Right cardiac atrium (tissue), 5 donors: ENCODE data around the gene EPS15. TPM values are rescaled to one million over a fixed set of nuclear protein-coding genes. Genes with fewer than 3 reads are reported as not detected.
A peak's percentile ranks its signal among the peaks of the same experiment; 100 is the strongest.

ENCODE experiments used
- ATAC-seq, 2 donors: fragments of 200-7000 bp; cut with Tn5 transposase; one replicate each; pipeline versions ENCODE4 v1.8.0 to v1.9.1; 2020; ENCODE audit warnings: moderate library complexity in 2 of 2, mild to moderate bottlenecking in 1 of 2
- DNase-seq, 3 donors: peaks; one replicate each; pipeline ENCODE4 v3.0.0-alpha.2; 2020
- H3K27ac ChIP-seq: one replicate; pipeline ENCODE4 v1.5.1; 2013; ENCODE audit warnings: mild to moderate bottlenecking, low read length, control low read depth, moderate library complexity
- H3K27me3 ChIP-seq: one replicate; pipeline ENCODE4 v1.6.1; 2013; ENCODE audit not compliant: control insufficient read depth, insufficient read depth
- H3K4me1 ChIP-seq: one replicate; pipeline ENCODE4 v1.6.1; 2013; ENCODE audit warnings: low read length; ENCODE audit not compliant: control insufficient read depth, insufficient read depth
- H3K4me3 ChIP-seq: one replicate; pipeline ENCODE4 v1.5.1; 2013; ENCODE audit warnings: low read length, control low read depth
- H3K9me3 ChIP-seq: one replicate; pipeline ENCODE4 v1.6.1; 2013; ENCODE audit warnings: low read length; ENCODE audit not compliant: control insufficient read depth
- WGBS: extraction: QIAGEN DNeasy Blood & Tissue Kit; methylation state at CpG from one replicate; pipeline ENCODE4 v1.1.7; 2013; 5-methylcytosine and 5-hydroxymethylcytosine counted together
- intact Hi-C, 4 donors: fragments of 100-400 bp; cut with DNase I; formaldehyde crosslinking; loops; one replicate each; pipeline versions ENCODE4 v1.11.0 to v1.14.0; 2022 to 2023
- polyA plus RNA-seq: library from polyadenylated mRNA; stranded (reverse); fragments of 200-250 nt; gene quantifications from one replicate; pipeline ENCODE4 v1.2.3, GENCODE V29; 2013
- total RNA-seq, 4 donors: library from RNA; stranded (reverse); fragmentation: NEBNext Ultra II Directional; extraction: Animal tissue kit (Norgen Biotek cat#: 25700); gene quantifications; one replicate each; pipeline ENCODE4 v1.2.1, GENCODE V29; 2021
- donor health status: healthy with polysubstance abuse.
- donor health status: DM: no; HTN: yes; CAD: no.
- donor health status: DM: no; HTN: no; CAD: no.
- donor health status: DM: no; HTN: yes; CAD: no; lungs with severe emphysema.
- donor health status: DM: yes; HTN: yes; CAD: no.

Gene EPS15
- total and polyA plus RNA-seq, 5 donors: 26.0 to 87.5 (median 74.4) TPM

DNA sequence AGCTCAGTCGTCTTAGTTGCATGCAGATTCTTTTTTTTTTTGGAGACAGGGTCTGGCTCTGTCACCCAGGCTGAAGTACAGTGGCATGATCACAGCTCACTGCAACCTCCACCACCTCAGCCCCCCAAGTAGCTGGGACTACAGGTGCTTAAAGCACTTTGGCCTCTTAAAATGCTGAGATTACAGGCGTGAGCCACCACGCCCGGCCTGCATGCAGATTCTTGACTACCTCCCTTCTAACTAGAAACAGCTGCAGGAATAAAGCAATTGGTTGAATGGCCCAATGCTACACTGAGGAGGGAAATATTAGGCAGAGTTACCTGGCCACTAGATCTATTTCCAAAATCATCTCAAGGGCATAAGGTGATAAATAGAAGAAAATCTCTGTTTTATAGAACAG lies 159.2 kb downstream of the EPS15 start:
- intact Hi-C loops: no loop called here
- Histone ChIP-seq H3K9me3 (no peaks in the 10 kb centered on the region), H3K4me3 (no peak overlapping the region), H3K27ac (no peak overlapping the region), H3K27me3 (no peaks in the 10 kb centered on the region), H3K4me1 (no peaks in the 10 kb centered on the region)
- ATAC-seq (no peak), DNase-seq (no peak)
- 90% methylated on average over 4 of the region's 4 CpGs for WGBS

DNA sequence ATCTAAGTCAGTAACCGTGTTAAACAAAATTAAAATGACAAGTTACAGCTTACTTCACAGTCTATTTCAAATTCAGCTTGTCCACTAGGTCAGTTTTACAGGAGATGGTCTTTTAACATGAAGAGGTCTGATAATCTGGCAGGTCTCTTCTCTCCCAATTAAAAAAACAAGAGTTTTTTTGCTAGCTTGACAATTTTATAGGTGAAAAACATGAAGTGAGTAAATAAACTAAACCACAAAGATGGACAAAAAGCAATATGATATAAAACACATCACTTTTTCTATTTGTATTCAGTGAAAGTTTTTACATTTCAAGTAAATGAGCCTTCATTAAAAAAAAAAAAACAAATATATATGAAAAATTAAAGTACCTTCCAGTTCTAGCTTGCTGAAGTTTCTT lies 163.7 kb downstream of the EPS15 start:
- Histone ChIP-seq H3K9me3 (no peaks in the 10 kb centered on the region), H3K27me3 (no peaks in the 10 kb centered on the region), H3K4me1 (no peaks in the 10 kb centered on the region), H3K27ac (no peak overlapping the region), H3K4me3 (no peak overlapping the region)
- intact Hi-C loops: no loop called here
- ATAC-seq (no peak), DNase-seq (no peak)
- WGBS: 90% methylated on average over 1 of the region's 1 CpG

DNA sequence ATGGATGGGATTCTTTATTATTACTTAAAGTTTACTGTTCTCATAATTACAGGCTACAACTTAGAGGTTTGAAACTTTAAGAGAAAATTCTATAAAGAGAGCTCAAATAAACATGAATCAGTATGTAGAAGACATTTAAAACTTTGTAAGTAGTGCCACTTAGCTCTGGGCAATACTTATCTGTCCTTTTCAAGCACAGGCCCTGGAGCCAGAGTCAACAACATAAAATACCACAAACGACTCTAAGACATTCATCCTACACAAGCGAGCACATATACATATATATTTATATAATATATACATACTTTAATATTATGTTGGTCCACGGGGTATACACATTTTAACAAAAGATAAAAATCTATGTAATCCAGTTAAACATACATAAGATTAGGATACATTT lies 164.7 kb downstream of the EPS15 start:
- intact Hi-C loops: no loop called here
- H3K9me3 ChIP-seq: no peaks in the 10 kb centered on the region
- H3K27ac ChIP-seq: no peak overlapping the region
- 82% methylated on average over 3 of the region's 3 CpGs for WGBS
- no peaks in the 10 kb centered on the region for H3K4me1 ChIP-seq
- no peak for ATAC-seq
- no peak for DNase-seq
- H3K27me3 ChIP-seq: no peaks in the 10 kb centered on the region
- H3K4me3 ChIP-seq: no peak overlapping the region

DNA sequence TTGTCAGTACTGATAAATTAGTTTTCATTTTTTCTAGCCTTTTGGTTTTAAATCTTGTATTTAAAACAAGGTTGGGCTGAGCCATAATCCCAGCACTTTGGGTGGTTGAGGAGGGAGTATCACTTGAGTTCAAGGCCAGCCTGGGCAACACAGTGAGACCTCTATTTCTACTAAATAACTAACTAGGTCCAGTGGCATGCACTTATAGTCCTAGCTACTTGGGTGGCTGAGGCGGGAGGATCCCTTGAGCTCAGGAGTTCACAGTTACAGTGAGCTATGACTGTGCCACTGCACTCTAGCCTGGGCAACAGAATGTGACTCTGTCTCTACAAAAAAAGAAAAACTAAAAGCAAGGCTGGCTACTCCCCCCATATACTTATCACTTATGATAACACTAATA lies 167.2 kb downstream of the EPS15 start:
- ATAC-seq (no peak), DNase-seq (no peak)
- Histone ChIP-seq H3K27ac (no peak overlapping the region), H3K27me3 (no peaks in the 10 kb centered on the region), H3K4me3 (no peak overlapping the region), H3K9me3 (no peaks in the 10 kb centered on the region), H3K4me1 (no peaks in the 10 kb centered on the region)
- 98% methylated on average over 1 of the region's 1 CpG for WGBS
- intact Hi-C loops: no loop called here

DNA sequence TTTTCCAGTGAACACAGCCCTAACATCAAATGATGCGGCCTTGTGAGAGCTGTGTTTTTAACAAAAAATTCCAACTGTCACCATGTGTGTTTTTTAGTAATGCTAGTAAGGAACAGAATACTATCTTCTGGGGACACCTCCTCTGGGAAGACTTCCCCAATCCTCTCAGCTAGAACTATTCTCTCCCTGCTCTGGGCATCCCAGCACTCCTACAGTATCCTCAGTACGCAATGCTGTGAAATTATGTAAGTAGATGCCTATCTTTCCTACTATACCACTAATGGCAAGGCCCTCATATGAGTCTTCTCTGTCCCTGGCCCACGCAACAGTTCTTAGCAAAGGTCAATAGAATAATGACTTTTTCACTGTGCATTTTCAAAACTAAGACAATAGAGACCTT lies 169.2 kb downstream of the EPS15 start:
- no peaks in the 10 kb centered on the region for H3K27me3 ChIP-seq
- H3K27ac ChIP-seq: no peak overlapping the region
- intact Hi-C loops: no loop called here

DNA sequence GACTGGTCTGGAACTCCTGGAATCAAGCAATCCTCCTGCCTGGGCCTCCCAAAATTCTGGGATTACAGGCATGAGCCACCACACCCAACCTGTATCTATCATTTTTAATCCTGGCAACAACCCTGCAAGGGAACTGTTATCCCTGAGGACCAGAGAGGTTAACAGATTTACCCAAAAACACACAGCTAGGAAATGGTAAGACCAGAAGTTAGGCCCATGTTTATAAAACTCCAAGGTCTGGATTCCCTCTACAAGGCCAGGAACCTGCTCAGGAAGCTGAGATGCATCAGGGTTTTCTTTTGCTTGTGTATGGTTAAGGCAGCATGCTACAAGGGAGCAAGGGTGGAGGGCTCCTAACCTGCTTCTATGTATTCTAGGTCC lies 170.9 kb downstream of the EPS15 start:
- no peak overlapping the region for H3K4me3 ChIP-seq
- no peak overlapping the region for H3K27ac ChIP-seq
- no peaks in the 10 kb centered on the region for H3K27me3 ChIP-seq
- ATAC-seq (no peak), DNase-seq (no peak)
- H3K9me3 ChIP-seq: no peaks in the 10 kb centered on the region
- H3K4me1 ChIP-seq: no peaks in the 10 kb centered on the region
- intact Hi-C loops: no loop called here

More for the DNA sequence above, 169.2 kb downstream of the EPS15 start:
- H3K9me3 ChIP-seq: no peaks in the 10 kb centered on the region
- no peaks in the 10 kb centered on the region for H3K4me1 ChIP-seq
- no peak overlapping the region for H3K4me3 ChIP-seq
- 97% methylated on average over 3 of the region's 3 CpGs for WGBS
- DNase-seq (no peak), ATAC-seq (no peak)

DNA sequence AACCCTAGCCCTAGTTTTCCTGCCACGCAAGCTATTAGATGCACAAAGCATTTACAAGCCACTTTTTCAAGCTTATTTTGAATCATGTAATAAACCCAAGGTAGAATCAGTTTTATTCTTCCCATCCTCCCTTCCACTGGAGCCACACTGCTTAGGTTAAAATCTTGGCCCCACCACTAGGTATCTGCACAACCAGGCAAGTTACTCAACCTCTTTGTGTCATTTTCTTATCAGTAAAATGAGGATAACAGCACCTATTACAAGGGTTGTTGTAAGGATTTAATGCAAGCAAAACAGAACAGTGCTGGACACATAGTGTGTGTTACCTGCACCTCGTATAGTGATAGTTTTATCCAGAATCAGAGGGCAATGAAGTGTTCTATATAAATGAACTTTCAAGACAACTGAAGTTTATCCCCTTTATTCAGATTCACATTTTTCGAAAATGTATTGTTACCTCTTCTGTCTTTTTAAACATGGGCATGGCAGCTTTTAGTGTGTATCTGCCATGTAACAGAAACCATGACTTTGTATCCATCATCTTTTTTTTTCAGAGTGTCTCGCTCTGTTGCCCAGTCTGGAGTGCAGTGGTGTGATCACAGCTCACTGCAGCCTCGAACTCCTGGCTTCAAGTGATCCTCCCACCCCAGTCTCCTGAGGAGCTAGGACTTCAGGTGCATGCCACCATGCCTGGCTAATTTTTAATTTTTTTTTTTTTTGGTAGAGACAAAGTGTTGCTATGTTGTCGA lies 171.5 kb downstream of the EPS15 start:
- intact Hi-C loops: no loop called here
- 87% methylated on average over 6 of the region's 6 CpGs for whole genome bisulfite sequencing
- H3K9me3 ChIP-seq: no peaks in the 10 kb centered on the region
- H3K4me1 ChIP-seq: no peaks in the 10 kb centered on the region
- H3K4me3 ChIP-seq: no peak overlapping the region
- ATAC-seq (no peak), DNase-seq (no peak)
- H3K27ac ChIP-seq: no peak overlapping the region
- H3K27me3 ChIP-seq: no peaks in the 10 kb centered on the region

DNA sequence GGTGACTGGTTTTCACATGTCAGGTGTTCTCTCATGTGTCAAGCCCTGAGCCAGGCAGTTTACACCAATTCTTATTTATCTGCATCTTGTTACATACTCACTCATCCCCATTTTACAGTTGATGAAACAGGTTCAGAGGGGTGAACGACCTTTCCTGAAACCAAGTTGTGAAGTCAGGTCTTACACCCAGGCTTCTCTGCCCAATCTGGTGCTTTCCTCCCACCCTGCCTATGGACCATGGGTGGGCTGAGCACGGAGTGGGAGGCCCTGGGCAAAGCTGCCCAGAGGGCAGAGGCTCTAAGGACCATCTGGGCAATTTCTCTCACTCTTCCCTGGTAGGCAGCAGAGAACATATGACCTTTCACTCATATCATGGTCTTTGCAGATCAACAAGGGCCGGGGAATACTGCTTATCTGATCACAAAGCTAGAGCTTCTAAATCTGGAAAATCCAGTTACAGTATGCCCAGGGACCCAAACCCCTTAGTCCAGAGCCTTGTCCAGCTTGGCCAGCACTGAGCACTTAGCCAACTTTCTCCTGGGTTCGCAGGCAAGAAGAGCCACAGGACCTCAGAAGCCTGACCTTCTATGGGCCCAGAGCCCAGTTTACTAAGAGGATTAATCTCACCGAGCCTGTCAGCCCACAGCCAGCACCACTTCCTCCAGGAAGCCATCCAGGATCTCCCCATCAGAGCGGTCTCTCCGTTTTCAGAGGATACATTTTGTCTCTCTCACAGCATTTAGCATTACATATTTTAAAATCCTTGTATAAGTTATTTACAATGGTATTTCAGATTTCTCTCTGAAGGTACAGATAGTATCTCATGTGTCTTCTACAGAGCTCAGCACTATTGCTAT lies 172.8 kb downstream of the EPS15 start:
- no peak overlapping the region for H3K4me3 ChIP-seq
- intact Hi-C loops: no loop called here
- H3K27ac ChIP-seq: no peak overlapping the region
- WGBS: 56% methylated on average over 7 of the region's 7 CpGs
- H3K4me1 ChIP-seq: no peaks in the 10 kb centered on the region
- DNase-seq (no peak), ATAC-seq (no peak)
- no peaks in the 10 kb centered on the region for H3K9me3 ChIP-seq
- H3K27me3 ChIP-seq: no peaks in the 10 kb centered on the region

DNA sequence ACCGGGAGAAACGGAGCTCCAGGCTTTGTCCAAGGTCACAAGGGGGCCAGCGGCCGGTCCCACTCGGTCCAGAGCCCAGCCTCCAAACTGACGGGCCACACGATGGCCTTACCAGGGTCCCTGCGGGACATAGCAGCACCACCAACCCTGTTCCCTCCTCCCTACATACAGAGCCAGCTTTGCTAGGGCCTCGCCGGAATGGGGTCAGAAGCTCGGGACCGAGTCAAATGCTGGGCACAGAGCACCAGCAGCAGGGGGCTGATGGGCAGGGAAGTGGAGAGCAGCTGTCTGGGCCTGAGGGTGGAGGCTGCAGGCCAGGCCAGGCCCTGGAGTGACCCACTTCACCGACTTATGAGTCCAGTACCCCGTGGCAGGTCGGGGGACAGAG lies 173.8 kb downstream of the EPS15 start:
- WGBS: 39% methylated on average over 15 of the region's 15 CpGs
- Histone ChIP-seq H3K27me3 (no peaks in the 10 kb centered on the region), H3K9me3 (no peaks in the 10 kb centered on the region)

DNA sequence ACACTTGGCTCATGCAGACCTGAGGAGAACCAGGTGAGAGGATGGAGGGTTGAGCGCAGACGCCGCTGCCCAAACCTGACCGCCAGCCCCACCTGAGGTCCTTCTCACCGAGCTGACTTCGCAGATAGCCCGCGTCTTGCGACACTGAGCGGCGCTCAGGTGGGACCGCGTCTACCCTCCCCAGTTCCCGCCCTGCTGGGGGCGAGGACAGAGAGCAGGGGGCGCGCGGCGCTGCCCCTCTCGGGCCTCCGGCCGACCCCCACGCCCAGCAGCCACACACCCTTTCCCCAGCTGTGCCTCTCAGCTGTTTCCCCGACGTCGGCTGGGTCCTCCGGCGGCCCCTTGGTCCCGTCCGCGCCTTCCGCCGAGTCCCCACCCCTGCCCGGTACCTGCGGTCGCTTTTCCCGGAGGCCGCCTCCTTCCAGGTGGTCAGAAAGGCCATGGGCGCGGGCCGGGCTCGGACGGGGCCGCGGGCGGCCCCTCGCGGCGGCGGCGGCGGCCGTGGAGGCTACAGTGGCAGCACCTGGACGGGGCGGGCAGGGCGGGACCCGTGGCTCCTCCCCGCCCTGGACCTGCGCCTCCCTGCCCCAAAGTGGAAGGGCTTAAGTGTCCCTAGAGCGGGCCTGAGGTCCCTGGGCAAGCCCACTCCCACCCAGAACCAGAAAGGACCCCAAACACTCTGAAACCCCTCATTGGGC lies 174.3 kb downstream of the EPS15 start:
- H3K27me3 ChIP-seq: no peaks in the 10 kb centered on the region
- intact Hi-C loops: no loop called here
- H3K9me3 ChIP-seq: no peaks in the 10 kb centered on the region
- ATAC-seq: peak; percentile 30 to 43
- H3K27ac ChIP-seq: no peak overlapping the region
- H3K4me1 ChIP-seq: no peaks in the 10 kb centered on the region
- H3K4me3 ChIP-seq: no peak overlapping the region
- DNase-seq: peak in 1 of 3 donors; percentile 62
- WGBS: 5% methylated on average over 60 of the region's 60 CpGs

More for the DNA sequence above, 173.8 kb downstream of the EPS15 start:
- peak in 1 of 3 donors; percentile 46 for DNase-seq
- intact Hi-C loops: no loop called here
- Histone ChIP-seq H3K27ac (no peak overlapping the region), H3K4me3 (no peak overlapping the region), H3K4me1 (no peaks in the 10 kb centered on the region)
- ATAC-seq: peak; percentile 15 to 20

DNA sequence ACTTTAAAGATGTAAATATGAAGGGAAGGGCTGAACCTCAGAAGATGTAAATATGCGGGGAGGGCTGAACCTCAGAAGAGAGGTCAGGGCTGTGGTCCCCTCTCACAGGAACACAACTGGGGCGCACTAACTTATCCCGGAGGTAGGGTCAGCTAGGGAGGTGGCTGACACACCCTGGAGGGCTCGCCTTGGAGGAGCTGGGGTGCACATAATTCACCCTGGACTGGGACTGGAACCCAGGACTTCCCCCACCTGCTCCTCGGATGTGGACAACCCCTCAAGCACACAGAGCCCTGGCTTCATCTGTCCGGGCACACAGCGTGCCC lies 174.8 kb downstream of the EPS15 start:
- H3K4me1 ChIP-seq: no peaks in the 10 kb centered on the region
- ATAC-seq (no peak), DNase-seq (no peak)
- no peaks in the 10 kb centered on the region for H3K27me3 ChIP-seq
- 60% methylated on average over 7 of the region's 7 CpGs for whole genome bisulfite sequencing
- intact Hi-C loops: no loop called here
- no peaks in the 10 kb centered on the region for H3K9me3 ChIP-seq
- H3K4me3 ChIP-seq: no peak overlapping the region
- H3K27ac ChIP-seq: no peak overlapping the region
